ENCODE measurements around the gene SPO11.

DNA sequence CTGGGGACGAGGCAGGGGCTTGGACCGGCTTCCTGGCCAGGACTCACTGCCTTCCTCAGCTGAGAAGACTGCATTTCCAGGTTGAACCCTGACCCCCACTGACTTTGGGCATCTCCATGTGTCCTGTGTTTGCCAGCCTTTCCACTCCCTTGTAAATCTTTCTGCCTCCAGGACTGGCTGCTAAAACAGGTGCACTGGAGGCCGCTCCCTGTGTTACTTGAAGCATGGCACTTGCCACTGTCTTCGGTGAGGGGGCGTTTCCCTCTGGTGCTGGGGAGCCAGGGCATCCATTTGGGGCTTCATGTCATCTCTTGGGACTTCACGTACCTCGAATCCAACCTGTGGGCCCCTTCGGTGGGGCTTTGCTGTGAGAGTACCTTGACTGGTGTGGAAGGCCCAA lies 54.9 kb downstream of the SPO11 start:
- TF ChIP-seq NR3C1 (IDR thresholded peaks at IDR 0.05): no peak
- TF ChIP-seq JUN (IDR thresholded peaks at IDR 0.05): no peak
- TF ChIP-seq EHMT2 (IDR thresholded peaks at IDR 0.05; ENCODE audit: low read depth): no peak
- TF ChIP-seq CHD2 (IDR thresholded peaks at IDR 0.05; ENCODE audit: low read length, partially characterized antibody): no peak
- no peak for TF ChIP-seq RNF2 (IDR thresholded peaks at IDR 0.05; ENCODE audit: borderline replicate concordance, low read depth)
- TF ChIP-seq EP300 (IDR thresholded peaks at IDR 0.05): no peak
- no peak for TF ChIP-seq POLR2A (IDR thresholded peaks at IDR 0.05; ENCODE audit: low read length)
